ENCODE results near the gene ITGAD.

The ITGAD gene

GRCh38 chr16:31472709-31473203, 79.6 kb downstream of the ITGAD start:
- DNase-seq (ENCODE audit: low spot score), result no peak
- Histone ChIP-seq H2BK12ac (ENCODE audit: low read length) (no peak overlapping the region), H3K36me3 (replicated peaks in 1 of 2; ENCODE audit: control insufficient read depth in 2 of 2, insufficient read depth in 2 of 2, low read length in 2 of 2) (peaks cover 0 to 31% of the 10 kb centered on the region in 2 donors), H4K91ac (ENCODE audit: low read depth, low read length, poor library complexity) (no peak overlapping the region), H3K27ac (replicated peaks; ENCODE audit: low read length) (no peak overlapping the region), H3K4me3 (ENCODE audit: low read length in 2 of 2) (peak overlapping the region; percentile 61 to 76), H2BK120ac (ENCODE audit: low read depth, low read length) (no peak overlapping the region), H2AK5ac (ENCODE audit: low read depth, low read length) (no peak overlapping the region), H2BK5ac (ENCODE audit: low read length) (no peak overlapping the region), H3K9me3 (replicated peaks in 1 of 2; ENCODE audit: control insufficient read depth in 2 of 2, insufficient read depth in 1 of 2, low read depth in 1 of 2, low read length in 2 of 2) (peaks cover 0 to 5% of the 10 kb centered on the region in 2 donors), H3K18ac (ENCODE audit: low read length) (peak overlapping the region; percentile 57), H3K27me3 (ENCODE audit: control insufficient read depth in 3 of 3, insufficient read depth in 3 of 3, low read depth in 1 of 3, low read length in 3 of 3) (peaks cover 0 to 67% (median 36%) of the 10 kb centered on the region in 3 experiments), H2AFZ (ENCODE audit: low read length) (peak overlapping the region; percentile 91), H3K79me1 (ENCODE audit: low read depth, low read length) (peaks cover 2% of the 10 kb centered on the region), H3K4ac (ENCODE audit: low read length) (no peak overlapping the region), H4K8ac (ENCODE audit: low read depth, low read length) (no peak overlapping the region), H3K4me1 (ENCODE audit: control insufficient read depth in 2 of 2, insufficient read depth in 1 of 2, low read depth in 1 of 2, low read length in 2 of 2) (peaks cover 5 to 8% of the 10 kb centered on the region in 2 donors), H3K4me2 (ENCODE audit: insufficient read depth, low read length, poor library complexity, severe bottlenecking) (no peak overlapping the region), H3K9ac (ENCODE audit: low read depth, low read length, poor library complexity) (no peak overlapping the region), H2BK15ac (ENCODE audit: low read length) (peak overlapping the region; percentile 58), H3K23ac (ENCODE audit: low read depth, low read length, poor library complexity) (peak overlapping the region; percentile 89), H3K14ac (ENCODE audit: low read length) (no peak overlapping the region)
- WGBS, 2 donors (ENCODE audit: extremely low coverage in 2 of 2, insufficient read length in 2 of 2, insufficient replicate concordance in 1 of 2), result no CpG with 5 or more reads among the region's 20 CpGs

DNA sequence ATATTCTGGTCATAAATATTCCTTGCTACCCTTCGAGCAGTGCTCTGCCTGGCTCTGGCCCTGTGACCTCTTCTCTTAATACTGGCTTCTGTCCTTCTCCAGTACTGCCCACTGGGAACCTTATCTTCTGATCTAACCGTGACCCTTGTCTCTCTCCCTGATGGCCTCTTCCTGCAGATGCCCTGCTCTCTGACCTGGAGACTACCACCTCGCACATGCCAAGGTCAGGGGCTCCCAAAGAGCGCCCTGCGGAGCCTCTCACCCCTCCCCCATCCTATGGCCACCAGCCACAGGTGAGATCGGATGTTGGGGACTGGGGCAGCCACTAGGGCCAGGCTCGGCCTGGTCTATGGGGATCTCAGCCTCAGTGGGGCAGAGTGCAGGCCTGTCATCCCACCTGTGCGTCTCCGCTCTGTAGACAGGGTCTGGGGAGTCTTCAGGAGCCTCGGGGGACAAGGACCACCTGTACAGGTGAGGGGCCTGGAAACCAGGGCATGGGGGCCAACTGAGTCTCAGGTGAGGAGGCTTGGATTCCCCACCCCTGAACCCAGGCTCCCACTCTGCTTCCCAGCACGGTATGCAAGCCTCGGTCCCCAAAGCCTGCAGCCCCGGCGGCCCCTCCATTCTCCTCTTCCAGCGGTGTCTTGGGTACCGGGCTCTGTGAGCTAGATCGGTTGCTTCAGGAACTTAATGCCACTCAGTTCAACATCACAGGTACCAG, 80.3 kb downstream of the ITGAD start:
- peaks cover 5 to 8% of the 10 kb centered on the region in 2 donors for H3K4me1 ChIP-seq (ENCODE audit: control insufficient read depth in 2 of 2, insufficient read depth in 1 of 2, low read depth in 1 of 2, low read length in 2 of 2)
- H3K9ac ChIP-seq (ENCODE audit: low read depth, low read length, poor library complexity), result no peak overlapping the region
- H3K79me1 ChIP-seq (ENCODE audit: low read depth, low read length), result peaks cover 2% of the 10 kb centered on the region
- no peak overlapping the region for H3K4me2 ChIP-seq (ENCODE audit: insufficient read depth, low read length, poor library complexity, severe bottlenecking)
- peaks cover 0 to 5% of the 10 kb centered on the region in 2 donors for H3K9me3 ChIP-seq (replicated peaks in 1 of 2; ENCODE audit: control insufficient read depth in 2 of 2, insufficient read depth in 1 of 2, low read depth in 1 of 2, low read length in 2 of 2)
- H3K14ac ChIP-seq (ENCODE audit: low read length), result no peak overlapping the region
- peaks cover 0 to 36% of the 10 kb centered on the region in 2 donors for H3K36me3 ChIP-seq (replicated peaks in 1 of 2; ENCODE audit: control insufficient read depth in 2 of 2, insufficient read depth in 2 of 2, low read length in 2 of 2)
- no peak overlapping the region for H3K18ac ChIP-seq (ENCODE audit: low read length)
- no CpG with 5 or more reads among the region's 17 CpGs for WGBS, 2 donors (ENCODE audit: extremely low coverage in 2 of 2, insufficient read length in 2 of 2, insufficient replicate concordance in 1 of 2)
- H3K23ac ChIP-seq (ENCODE audit: low read depth, low read length, poor library complexity), result peak overlapping the region; percentile 27
- no peak overlapping the region for H3K4me3 ChIP-seq (ENCODE audit: low read length in 2 of 2)
- no peak overlapping the region for H3K4ac ChIP-seq (ENCODE audit: low read length)
- H4K91ac ChIP-seq (ENCODE audit: low read depth, low read length, poor library complexity), result no peak overlapping the region
- no peak overlapping the region for H2BK5ac ChIP-seq (ENCODE audit: low read length)
- no peak overlapping the region for H2AFZ ChIP-seq (ENCODE audit: low read length)
- H2BK15ac ChIP-seq (ENCODE audit: low read length), result no peak overlapping the region
- peak overlapping the region; percentile 9 for H2AK5ac ChIP-seq (ENCODE audit: low read depth, low read length)
- H2BK12ac ChIP-seq (ENCODE audit: low read length), result no peak overlapping the region
- no peak overlapping the region for H4K8ac ChIP-seq (ENCODE audit: low read depth, low read length)
- no peak overlapping the region for H2BK120ac ChIP-seq (ENCODE audit: low read depth, low read length)
- no peak for DNase-seq (ENCODE audit: low spot score)
- peaks cover 0 to 73% (median 38%) of the 10 kb centered on the region in 3 experiments for H3K27me3 ChIP-seq (ENCODE audit: control insufficient read depth in 3 of 3, insufficient read depth in 3 of 3, low read depth in 1 of 3, low read length in 3 of 3)
- no peak overlapping the region for H3K27ac ChIP-seq (replicated peaks; ENCODE audit: low read length)

- H3K79me1 ChIP-seq (ENCODE audit: low read depth, low read length), result peaks cover 2% of the 10 kb centered on the region
- H3K4me2 ChIP-seq (ENCODE audit: insufficient read depth, low read length, poor library complexity, severe bottlenecking), result no peak overlapping the region
- H2BK5ac ChIP-seq (ENCODE audit: low read length), result no peak overlapping the region
- peaks cover 0 to 5% of the 10 kb centered on the region in 2 donors for H3K9me3 ChIP-seq (replicated peaks in 1 of 2; ENCODE audit: control insufficient read depth in 2 of 2, insufficient read depth in 1 of 2, low read depth in 1 of 2, low read length in 2 of 2)
- no peak overlapping the region for H3K18ac ChIP-seq (ENCODE audit: low read length)
- H3K23ac ChIP-seq (ENCODE audit: low read depth, low read length, poor library complexity), result peak overlapping the region; percentile 27
- no peak overlapping the region for H2AK5ac ChIP-seq (ENCODE audit: low read depth, low read length)
- H3K4me1 ChIP-seq (ENCODE audit: control insufficient read depth in 2 of 2, insufficient read depth in 1 of 2, low read depth in 1 of 2, low read length in 2 of 2), result peaks cover 5 to 8% of the 10 kb centered on the region in 2 donors
- H4K8ac ChIP-seq (ENCODE audit: low read depth, low read length), result no peak overlapping the region
- H2BK15ac ChIP-seq (ENCODE audit: low read length), result no peak overlapping the region
- peaks cover 0 to 36% of the 10 kb centered on the region in 2 donors for H3K36me3 ChIP-seq (replicated peaks in 1 of 2; ENCODE audit: control insufficient read depth in 2 of 2, insufficient read depth in 2 of 2, low read length in 2 of 2)
- no peak overlapping the region for H3K27ac ChIP-seq (replicated peaks; ENCODE audit: low read length)
- no peak overlapping the region for H3K9ac ChIP-seq (ENCODE audit: low read depth, low read length, poor library complexity)
- no peak overlapping the region for H3K4me3 ChIP-seq (ENCODE audit: low read length in 2 of 2)
- WGBS, 2 donors (ENCODE audit: extremely low coverage in 2 of 2, insufficient read length in 2 of 2, insufficient replicate concordance in 1 of 2), result no CpG with 5 or more reads among the region's 12 CpGs
- H4K91ac ChIP-seq (ENCODE audit: low read depth, low read length, poor library complexity), result no peak overlapping the region
- no peak overlapping the region for H3K14ac ChIP-seq (ENCODE audit: low read length)
- H2AFZ ChIP-seq (ENCODE audit: low read length), result no peak overlapping the region
- H3K27me3 ChIP-seq (ENCODE audit: control insufficient read depth in 3 of 3, insufficient read depth in 3 of 3, low read depth in 1 of 3, low read length in 3 of 3), result peaks cover 0 to 79% (median 38%) of the 10 kb centered on the region in 3 experiments
- no peak for DNase-seq (ENCODE audit: low spot score)
- H2BK120ac ChIP-seq (ENCODE audit: low read depth, low read length), result no peak overlapping the region
- no peak overlapping the region for H2BK12ac ChIP-seq (ENCODE audit: low read length)
- H3K4ac ChIP-seq (ENCODE audit: low read length), result no peak overlapping the region
Observed at GRCh38 chr16:31474173-31474714, 81.1 kb downstream of the ITGAD start.

All from neuronal stem cell (in vitro differentiated cells).